ENCODE data around the gene HOXA3.

HOXA3 gene

DNA sequence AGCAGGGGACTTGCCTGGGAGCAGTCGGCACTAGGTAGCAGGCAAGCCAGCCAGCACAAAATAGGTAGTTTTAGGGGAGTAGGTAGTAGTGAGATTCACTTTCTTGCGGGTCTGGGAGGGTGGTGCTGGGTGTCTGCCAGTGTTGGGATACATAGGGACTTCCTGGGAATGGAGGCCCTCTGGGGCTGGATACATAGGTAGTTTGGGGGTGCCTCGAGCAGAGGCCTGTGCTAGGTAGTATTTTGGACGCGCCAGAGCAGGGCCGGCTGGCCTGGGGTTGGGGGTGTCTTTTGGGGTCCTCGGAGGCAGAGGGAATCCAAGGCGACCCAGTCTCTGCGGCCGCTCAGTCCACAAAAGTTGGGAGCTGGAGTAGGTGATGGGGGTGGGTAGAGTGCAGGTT, 2.0 kb upstream of the HOXA3 start:
- DNase-seq, result no peak

DNA sequence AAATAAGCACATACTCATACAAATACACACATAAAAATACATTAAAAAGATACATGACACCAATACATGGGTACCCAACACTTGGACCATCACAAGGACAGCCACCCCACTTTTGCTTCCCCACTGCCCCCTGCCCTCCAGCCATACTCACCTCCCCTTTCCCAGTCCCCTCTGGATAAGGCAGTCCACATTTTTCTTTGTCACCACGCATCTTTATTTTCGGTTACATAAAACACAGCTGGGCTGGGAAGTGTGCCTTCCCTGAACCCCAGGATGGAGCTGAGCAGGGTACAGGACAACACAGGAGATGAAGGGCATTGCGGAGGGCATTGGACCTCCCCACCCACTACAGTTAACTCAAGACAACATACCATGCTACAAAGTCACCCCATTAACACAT, 1.1 kb upstream of the HOXA3 start:
- no peak for DNase-seq

DNA sequence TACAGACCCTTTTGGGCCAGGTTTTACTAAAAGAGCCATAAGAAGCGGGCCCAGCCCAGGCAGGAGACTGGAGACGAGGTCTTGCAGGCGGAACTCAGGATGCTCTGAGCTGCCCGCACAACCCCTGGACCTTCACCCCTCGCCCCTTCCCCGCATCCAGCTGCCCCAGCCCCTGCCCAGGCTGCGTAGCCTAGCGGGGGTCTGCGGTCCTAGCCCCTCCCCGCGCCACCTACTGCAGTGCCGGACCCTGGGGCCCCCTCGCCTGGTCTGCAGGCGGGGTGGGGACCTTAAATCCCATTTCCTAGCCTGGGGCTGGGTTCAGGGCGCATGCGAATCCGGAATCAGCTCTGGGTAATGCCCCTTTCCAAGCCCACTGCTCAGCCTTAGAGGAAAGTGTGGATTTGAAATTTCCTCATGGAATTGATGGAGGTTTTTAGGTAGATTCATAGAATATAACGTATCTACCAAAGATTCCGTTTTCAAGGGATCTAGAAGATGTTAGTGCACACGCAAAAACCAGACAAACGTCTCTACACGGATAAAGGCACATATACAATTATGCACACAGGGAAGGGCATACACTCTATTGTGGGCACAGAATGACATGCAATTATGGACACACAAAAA, 546 bp upstream of the HOXA3 start:
- no peak for DNase-seq

DNA sequence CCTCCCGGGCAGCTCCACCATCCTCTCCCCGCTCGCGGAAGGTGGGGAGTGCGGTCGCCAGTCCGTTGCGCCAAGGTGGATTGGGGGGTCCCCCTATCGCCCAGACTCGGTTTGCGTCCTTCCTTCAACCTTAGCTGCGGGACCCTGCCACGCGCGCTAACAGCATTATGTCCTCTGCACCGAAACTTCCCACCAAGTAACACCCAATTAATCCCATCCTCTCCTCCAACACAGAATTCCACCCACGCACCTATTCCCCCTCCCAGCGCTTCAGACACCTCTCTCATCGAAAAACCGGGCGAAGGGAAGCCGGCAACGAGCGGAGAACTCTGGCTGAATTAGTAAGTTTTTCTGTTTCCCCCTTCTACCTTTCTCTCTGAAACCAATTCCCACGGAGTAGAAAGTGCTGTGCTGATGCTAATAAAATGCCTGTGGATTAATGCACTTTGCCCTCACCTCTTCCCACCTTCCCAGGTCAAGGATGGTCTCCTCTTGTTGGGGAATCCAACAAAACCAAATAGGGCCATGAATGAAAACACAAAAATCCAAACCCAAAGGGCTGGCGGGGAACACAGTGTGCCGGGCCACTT, 947 bp downstream of the HOXA3 start:
- no peak for DNase-seq

DNA sequence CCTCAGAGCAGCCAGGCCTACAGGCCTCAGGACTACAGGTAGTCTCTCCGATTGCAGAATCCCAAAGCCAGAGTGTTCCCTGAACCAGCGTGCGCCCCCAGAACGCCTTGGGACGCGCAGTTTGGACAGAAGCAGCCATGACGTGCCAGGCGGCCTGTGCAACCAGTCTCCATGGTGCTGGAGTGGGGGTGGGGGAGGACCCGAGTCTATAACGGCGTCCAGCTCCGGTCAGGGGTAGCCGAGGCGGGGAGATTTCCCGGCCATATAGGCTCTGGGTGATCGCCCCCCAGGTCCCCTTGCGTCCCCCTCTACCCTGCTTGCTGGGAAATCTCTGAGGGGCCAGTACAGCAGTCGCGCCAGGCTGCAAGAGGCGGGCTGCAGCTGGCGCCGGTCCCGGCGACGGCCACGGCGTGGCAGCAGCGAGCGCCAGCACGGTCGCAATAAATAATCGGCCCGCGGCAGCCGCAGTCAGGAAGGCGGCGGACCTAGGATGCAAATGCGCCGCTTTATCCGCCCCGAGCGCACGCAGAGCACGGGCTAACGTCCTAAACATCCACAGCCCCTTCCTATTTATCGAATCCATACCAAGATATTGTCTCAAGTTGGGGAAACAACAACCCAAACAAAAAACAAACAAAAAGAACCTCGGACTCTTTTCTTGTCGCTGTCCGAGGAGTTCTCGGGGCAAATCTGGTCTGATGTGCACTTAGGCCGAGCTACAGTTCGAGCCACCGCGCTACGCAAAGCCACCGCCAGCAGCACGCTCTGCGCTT, 1.6 kb downstream of the HOXA3 start:
- DNase-seq, result no peak

DNA sequence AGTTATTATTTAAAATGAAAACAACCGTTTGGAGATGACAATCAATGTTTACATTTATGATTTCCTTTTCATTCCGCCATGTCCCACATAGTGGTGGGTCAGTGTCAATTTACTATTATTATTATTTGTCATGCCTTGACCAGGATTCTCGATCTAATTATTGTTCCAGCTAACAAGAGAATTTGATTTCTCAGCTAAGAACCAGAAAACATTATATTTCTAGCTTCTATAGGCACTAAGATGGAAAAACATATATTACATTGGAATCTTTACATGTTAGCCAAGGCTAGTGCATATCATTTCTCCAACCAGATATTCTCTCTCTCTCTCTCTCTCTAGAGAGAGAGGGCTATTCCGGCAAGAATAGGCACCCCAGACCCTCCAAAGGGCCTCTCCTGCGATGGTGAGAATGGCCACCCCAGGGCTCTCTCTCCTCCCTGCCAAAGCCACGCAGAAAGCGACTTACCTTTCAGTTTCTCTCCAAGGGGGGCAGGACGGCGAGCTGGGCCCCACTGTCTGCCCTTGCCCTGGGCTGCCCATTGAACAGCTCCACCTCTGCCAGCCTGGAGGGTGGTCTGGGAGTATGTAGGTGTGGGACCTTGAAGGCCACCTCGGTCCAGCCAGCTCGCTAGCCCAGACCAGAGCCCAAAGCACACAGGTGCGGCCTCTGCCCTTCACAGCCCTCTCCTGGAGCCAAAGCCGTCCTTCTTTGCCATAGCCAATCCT, 2.4 kb downstream of the HOXA3 start:
- DNase-seq, result no peak

DNA sequence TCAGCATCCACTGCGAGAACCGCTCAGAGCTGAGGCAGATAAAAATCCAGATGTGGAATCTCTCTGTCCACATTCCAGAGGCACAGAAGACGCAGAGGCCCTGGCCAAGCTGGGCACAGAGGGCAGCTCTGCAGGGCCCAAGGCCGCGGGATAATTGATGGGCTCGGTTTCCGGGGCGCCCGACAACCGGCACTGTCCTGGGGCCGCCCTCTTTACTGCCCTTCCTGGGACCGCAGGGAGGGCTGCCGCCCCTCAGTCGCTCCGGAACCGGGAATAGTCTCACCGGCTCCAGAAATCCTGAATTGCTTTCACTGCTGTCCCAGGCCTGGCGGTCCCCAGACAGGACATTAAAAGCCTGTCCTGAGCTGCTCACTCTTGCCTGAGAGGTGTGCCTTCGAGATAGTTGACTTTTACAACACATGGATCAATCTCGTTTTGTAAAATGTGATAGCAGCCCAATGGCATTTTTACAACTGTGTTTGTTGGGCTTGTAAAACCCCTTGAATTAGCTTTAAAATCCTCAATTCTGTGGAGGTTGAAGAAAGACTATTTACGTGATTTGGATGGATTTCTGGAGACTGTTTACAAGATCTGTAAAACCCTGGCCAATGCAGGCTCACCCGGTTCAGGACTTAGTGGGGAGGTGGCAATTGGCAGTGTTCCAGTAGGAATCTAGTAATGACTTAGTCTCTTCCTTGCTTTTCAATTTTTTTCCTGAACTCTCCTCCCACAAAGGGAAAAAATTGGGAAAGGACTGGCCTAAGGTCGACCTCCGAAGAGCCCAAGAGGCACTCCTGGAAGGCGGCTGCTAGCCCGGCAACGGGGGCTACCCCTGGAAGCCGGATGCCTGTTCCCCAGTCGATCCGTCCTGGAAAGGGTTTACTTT, 3.4 kb downstream of the HOXA3 start:
- DNase-seq, result no peak

DNA sequence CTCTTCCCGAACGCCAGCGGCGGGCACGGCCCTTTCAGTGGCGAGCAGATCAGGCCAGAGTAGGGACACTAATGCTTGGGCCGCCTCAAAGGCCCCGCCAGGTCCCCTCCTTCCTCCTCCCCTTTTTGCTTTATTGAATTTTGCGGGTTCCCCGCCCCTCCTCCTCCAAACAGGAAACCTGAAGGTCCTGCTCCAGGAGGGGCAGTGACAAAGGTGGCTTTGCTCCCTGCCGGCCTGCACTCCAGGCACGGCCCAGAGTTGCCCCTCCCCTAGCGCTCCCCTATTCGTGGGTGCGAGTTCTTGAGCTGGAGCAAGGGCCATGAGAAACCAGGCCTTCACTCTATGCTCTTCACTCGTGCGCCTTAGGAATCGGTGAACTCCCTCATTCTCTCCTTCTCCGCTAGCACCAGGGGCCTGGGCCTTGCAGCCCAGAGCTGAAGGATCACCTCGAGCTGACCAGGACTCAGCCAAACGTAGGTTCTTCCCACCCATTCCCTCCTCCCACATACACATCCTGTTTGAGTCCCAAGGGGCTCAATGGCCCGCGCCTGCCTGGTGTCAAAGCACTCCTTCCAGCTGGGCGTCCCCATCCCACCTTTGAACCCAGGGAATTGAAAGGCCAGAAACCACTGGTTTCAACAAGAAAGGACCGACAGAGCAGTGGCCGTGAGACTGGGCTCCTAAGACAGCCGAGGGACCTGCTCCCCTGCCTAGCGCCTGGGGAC, 4.2 kb downstream of the HOXA3 start:
- DNase-seq, result no peak

DNA sequence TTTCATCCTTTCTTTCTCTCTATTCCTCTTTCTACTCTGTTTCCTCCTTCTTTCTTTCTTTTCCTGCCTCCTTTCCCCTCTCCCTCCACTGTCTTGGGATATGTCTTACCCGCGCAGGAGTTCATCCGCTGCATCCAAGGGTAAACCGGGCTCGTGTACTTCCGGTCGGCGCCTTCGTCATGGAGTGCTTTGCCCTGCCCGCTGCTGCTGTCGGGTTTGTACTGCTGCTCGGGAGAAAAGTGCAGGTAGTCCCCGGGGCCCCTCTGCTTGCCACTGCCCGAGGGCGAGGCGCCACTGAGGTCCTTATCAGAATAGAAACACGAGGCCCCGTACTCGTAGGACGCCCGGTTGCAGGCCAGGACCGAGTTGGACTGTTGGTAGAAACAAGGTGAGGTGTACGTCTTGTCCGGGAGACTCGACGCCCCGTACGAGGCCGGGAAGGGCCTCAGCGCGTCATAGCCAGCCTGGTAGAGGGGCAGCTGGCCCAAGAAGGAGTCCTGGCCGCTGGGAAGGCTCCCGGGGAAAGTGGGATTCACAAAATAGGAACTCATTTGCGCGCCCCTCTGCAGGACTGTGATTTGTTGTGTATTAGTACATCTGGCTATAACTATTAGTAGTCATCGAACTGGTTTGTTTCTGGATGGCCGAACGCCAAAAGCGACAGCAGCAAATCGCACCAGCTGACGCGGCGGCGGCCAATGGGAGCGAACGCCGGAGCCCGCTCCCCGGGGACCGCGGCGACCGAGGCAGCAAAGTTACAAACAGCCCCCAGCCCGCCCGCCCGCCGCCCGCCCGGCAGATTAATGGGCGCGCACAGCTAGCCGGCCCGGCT, 5.0 kb downstream of the HOXA3 start, which contains the start of gene HOXA6:
Gene HOXA6, minus strand, starts transcription at position 576 of the 832 bp plus-strand sequence. Its CDS starts 25 bp downstream, at position 551.
- no peak for DNase-seq

DNA sequence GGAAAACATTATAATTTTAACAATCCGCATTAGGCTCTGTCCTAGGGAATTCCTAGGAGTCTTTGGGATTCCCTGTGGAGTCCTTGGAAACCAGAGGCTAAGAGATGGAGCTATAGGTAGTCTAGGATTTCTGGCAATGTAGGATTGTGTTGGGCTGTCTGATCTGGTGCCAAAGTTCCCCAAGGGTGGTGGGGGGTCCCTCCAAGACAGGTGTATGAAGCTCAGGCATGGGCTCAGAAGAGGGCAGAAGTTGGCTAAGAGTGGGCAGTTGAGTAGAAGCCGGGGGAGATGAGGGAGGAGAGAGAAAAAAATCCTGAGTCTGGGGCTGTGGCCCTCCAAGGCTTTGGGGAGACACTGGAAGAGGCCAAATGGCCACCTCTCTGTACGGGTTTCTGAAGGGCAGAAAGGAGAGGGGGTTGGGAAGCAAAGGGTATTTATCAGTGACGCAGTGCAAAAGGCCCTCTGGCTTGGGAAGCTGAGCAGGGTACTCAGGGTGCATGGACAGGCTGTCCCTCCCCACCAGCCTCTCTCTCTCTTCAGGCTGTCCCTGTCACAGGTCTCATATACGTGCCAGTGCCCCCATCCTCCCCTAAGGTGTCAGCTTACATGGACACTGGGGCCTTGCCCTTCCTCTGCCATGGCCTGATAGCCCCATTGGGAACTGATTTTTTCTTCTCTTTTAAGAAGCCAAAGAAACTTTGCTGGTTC, 5.7 kb downstream of the HOXA3 start:
- DNase-seq, result no peak

DNA sequence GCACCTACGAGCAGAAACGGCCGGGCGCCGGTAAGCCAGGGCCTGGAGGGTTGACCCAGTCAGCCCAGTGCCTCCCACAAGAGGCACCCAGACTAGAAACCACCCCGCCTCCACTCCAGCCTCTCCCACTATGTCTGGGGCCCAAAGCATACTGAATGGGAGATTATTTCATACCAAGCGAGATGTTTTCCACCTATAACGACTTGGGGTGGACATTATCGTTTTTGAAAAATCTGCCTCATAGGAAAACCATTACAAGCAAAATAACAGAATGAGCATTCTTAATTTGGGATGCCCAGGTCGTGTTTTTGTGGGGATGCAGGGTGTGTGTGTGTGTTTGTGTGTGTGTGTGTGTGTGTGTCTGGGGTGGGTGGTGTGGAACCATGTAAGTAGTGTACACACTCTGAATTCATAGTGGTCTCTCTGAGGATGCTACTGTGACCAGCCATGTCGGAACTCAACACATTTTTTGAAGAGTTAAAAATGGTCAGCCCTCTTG, 6.4 kb downstream of the HOXA3 start:
- DNase-seq, result no peak

DNA sequence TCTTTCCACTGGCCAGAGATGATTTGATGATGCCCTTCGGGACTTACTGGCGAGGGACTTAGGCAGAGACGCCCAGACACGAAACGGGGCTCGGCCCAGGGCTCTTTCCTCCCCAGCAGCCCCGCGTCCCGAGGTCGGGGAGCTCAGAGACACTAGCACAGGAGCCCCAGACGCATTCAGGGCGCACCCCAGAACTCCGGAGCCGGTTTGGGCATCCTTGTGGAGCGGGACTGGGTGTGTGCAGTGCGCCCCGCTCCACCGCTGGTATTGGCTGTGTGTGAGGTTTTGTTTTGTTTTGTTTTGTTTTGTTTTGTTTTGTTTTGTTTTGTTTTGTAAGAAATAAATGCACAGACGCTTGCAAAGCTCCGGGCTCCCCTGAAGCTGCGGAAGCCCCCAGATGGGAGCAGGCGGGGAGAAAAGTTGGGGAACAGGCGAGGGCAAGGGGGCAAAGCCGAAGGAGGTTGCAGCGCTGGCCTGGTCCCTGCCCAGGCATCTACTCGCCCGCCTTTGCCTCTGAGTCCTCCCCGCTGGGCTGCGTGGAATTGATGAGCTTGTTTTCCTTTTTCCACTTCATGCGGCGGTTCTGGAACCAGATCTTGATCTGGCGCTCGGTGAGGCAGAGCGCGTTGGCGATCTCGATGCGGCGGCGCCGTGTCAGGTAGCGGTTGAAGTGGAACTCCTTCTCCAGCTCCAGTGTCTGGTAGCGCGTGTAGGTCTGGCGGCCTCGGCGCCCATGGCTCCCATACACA, 7.0 kb downstream of the HOXA3 start:
- DNase-seq, result no peak

DNA sequence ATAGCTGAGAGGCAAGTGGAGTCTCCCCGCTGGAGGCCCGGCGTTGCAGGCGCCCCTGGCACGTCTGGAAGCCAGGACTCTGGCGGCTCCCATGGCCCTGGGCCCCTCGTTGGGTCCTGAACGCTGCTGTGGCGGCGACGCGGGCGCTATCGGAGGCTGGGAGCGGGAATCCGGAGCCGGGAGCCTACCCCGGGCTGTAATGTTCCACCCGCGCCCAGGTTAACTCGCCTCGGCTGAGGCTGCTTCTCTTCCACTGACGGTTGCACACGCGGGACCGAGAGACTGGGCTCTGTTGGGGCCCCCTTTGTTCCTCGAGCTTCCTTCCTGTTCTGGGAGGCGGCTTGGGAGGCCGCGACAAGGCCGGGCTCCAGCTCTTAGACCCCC, 7.6 kb downstream of the HOXA3 start:
- no peak for DNase-seq

DNA sequence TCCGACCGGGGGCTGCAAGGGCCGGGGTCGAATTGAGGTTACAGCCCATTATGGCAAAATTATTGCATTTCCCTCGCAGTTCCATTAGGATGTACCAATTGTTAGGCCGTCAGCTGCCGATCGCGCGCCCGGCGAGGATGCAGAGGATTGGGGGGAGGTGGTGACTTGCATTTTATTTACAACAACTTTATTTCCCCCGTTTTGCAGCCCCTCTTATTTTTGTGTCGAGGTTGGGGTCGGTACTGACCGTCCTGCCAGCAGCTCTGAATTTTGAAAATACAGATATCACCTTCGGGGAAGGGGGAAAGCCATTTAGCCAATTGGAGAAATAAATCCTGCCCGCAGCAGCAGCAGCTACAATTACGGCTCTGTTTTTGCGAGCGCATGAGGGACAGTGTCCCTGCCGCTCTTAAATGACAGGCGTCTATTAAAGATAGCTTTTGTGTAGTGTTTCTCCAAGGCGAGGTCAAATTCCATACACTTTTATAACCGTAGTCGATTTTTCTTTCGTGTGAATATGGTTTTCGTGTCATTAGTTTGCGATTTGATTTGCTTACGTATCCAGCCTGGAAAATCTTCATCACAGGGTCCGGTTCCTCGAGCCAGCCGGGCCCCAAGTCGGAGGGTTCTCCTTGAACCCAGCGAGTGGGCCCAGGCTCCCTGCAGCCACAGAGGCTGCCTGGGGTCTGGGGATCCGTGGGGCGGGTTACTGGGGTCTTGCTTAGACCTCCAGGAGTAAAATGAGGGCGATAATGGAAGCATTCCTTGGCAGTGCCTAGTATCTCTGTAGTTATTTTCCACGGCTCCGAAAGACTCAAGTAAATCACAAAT, 8.2 kb downstream of the HOXA3 start:
- no peak for DNase-seq

DNA sequence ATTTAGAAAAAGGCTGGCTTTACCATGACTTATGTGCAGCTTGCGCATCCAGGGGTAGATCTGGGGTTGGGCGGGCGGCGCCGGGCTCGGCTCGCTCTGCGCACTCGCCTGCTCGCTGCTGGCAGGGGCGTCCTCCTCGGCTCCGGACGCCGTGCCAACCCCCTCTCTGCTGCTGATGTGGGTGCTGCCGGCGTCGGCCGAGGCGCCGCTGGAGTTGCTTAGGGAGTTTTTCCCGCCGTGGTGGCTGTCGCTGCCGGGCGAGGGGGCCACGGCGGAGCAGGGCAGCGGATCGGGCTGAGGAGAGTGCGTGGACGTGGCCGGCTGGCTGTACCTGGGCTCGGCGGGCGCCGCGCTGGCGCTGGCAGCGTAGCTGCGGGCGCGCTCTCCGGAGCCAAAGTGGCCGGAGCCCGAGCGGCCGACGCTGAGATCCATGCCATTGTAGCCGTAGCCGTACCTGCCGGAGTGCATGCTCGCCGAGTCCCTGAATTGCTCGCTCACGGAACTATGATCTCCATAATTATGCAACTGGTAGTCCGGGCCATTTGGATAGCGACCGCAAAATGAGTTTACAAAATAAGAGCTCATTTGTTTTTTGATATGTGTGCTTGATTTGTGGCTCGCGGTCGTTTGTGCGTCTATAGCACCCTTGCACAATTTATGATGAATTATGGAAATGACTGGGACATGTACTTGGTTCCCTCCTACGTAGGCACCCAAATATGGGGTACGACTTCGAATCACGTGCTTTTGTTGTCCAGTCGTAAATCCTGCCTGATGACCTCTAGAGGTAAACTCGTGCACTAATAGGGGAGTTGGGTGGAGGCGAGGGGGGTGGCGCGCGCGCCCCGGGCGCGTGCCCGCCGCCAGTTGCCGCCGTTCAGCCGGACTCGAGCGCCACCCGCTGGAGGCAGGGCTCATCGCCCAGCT, 9.1 kb downstream of the HOXA3 start, which contains the start of gene HOXA5:
Gene HOXA5, minus strand, starts transcription at position 659 of the 927 bp plus-strand sequence. Its CDS starts 74 bp downstream, at position 585.
- peak; percentile 99 for DNase-seq

DNA sequence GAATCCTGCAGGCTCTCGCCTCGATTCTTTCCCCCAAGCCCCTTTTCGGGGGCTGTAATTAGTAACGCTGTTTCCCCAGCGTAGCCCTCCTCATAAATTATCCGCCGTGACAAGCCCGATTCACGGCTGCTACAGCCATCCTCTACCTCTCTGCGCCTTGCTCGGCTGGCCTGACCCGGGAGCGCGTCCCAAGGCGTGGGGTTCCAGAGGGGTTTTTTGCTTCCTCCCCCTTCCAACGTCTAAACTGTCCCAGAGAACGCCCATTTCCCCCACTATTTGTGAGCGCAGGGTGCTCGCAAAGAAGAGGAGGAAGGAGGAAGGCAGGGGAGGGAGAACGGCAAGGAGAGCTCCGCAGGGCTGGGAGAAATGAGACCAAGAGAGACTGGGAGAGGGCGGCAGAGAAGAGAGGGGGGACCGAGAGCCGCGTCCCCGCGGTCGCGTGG, 9.8 kb downstream of the HOXA3 start:
- no peak for DNase-seq
